ENCODE measurements around the gene PEAK3.

Gene PEAK3

DNA sequence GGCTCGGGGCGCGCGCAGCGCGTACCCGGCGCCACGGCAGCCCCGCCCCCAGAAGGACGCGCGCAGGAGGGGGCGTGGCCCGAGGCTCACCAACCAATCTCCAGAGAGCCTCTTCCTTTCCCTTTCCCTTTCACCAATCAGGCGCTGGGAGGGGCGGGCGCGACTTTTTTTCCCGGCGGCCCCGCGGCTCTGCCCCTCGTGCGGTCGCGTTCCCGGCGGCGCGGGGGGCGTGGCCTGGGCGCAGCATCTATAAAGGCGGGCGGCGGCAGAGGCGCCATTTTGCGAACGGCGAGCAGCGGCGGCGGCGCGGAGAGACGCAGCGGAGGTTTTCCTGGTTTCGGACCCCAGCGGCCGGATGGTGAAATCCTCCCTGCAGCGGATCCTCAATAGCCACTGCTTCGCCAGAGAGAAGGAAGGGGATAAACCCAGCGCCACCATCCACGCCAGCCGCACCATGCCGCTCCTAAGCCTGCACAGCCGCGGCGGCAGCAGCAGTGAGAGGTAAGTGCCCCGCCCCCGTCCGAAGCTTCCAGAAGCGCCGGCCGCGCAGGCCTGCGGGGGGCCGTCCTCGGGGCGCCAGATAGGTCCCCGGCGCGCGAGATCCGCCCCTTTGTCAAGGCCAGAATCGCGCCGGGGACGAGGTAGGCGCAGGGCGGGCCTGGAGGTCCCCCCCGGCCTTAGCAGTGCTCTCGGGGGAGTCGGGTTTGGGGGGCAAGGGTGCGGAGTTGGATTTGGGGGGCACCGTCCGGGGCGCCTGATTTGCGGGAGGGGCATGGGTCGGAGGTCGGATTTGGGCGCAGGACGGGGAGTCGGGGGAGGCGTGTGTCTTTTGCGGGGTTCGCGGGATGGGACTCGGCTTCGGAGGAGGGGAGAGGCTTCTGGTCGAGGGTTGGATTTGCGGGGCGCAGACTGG is 12.5 kb downstream of the PEAK3 start:
- peak; percentile 70 for DNase-seq

DNA sequence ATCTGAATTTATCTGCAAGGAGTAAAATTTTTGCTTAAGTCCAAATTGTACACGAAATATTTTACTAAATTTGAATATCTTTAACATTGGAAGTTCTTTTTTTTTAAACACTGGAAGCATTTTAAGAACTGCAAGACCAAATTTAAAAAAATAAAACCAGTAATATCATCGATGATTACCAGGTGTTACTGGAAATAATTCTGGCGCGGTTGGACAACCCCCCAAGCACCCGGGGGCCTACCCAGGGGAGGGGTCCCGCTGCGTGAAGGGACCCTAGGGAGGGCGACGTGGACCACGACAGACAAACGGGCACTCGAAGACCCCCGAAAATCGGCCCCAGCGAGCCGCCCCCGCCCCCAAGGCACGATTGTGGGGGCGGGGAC is 13.1 kb downstream of the PEAK3 start:
- DNase-seq: no peak

GRCh38 chr19:2268480-2268830 is 13.5 kb downstream of the PEAK3 start:
- DNase-seq: no peak

GRCh38 chr19:2266183-2266993 is 15.6 kb downstream of the PEAK3 start:
- DNase-seq: no peak

- no peak for DNase-seq
Observed at GRCh38 chr19:2261438-2262172, 20.4 kb downstream of the PEAK3 start.

DNA sequence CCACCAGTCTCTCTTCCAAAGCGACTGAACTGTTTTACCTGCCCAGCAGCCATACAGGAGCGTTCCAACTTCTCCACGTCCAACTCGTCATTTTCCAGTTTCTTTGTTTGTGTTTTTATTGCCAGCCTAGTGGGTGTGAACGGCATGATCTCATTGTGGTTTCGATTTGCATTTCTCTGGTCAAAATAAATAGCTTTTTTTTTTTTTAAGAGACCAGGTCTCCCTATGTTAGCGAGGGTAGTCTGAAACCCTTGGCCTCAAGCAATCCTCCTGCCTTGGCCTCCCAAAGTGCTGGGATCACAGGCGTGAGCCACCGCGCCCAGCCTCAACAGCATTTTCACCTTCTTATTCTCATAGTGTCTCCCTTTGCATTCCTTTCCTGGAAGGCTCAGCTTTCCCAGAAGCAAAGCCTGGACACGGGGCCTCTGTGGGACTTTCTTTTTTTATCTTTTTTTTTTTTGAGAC is 21.6 kb downstream of the PEAK3 start:
- DNase-seq: no peak

DNA sequence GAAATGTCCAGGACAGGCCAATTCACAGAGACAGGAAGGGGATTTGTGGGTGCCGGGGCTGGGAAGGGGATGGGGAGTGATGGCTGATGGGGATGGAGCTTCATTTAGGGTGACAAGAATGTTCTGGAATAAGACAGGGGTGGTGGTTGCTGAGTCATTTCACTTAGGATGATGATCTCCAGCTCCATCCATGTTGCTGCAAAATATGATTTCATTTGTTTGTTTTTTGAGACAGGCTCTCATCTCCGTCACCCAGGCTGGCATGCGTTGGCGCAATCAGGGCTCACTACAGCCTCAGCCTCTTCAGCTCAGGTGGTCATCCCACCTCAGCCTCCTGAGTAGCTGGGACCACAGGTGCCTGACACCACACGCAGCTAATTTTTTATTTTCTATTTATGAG is 22.6 kb downstream of the PEAK3 start:
- no peak for DNase-seq

DNA sequence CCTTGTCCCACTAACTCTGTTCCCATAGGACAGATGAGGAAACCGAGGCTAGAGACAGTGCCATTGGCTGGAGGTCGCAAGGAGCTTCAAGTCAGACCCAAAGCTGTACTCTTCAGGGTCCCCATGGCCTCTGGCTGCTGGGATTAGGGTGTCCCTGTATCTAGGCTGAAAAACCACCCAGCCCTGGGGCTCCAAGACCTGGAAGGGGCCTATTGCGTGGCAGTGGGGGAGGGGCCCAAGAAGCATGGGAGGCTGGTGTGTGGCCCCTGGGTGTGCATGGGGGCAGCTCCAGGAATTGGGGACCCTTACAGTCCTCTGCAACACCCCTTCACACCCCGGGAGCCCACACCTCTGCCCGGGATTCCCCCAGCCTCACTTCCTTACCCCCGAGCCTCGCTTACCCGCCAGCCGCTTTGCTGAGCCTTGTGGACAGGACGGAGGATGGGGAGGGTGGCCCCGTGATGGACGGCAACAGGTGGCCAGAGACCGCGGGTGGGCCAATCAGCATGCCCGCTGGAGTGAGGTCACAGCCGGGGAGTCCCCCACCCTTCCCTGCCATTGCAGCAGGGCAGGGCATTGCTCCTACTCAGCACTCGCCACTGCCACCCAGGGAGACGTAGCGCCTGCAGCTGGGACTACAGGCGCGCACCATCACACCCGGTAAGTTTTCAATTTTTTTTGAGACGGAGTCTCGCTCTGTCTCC is 25.8 kb downstream of the PEAK3 start, which contains the start of gene JSRP1:
JSRP1 (minus strand) TSS at position 436 of the 704 bp plus-strand sequence. CDS start 1,103 bp downstream, outside the sequence.
- no peak for DNase-seq

DNA sequence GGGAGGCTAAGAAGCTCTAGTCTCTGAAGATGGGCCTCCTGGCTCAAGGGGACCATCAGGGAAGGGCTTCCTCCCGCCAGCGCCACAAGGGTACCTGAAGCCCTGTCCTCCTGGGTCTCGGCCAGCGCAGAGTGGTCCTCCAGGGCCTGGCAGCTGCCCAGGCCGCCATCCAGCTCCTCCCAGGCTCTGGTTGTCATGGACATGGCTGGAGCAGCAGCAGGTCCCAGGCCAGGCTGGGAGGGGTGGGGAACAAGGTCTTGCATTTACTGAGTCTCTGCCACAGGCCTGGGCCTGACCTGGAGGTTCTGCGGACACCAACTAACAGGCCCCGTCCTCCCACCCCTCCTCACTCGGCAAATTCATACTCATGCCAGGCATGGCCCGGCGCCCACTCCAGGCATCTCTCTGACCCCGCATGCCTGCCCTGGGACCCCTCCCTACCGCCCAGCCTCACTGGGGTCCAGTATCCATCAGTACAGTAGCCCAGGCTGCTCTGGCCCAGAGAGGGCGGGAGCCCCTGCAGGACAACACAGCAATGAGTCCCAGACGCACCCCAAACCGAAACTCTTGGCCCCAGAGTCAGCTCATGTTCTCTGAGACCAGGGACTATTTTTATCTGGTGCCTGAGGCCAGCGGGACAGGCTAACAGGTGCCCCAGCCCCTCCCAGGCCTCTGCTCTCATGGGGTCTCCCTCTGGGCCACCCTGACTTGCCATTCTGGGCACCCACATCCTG is 26.7 kb downstream of the PEAK3 start:
- DNase-seq: no peak

GRCh38 chr19:2254064-2254872 is 27.7 kb downstream of the PEAK3 start:
- DNase-seq: no peak

- no peak for DNase-seq
Observed at GRCh38 chr19:2253106-2254063, 28.6 kb downstream of the PEAK3 start.

- no peak for DNase-seq
Observed at GRCh38 chr19:2252797-2253105, 29.2 kb downstream of the PEAK3 start.

GRCh38 chr19:2252055-2252796 is 29.7 kb downstream of the PEAK3 start:
- DNase-seq: no peak

- DNase-seq: no peak
Observed at GRCh38 chr19:2251106-2252054, 30.6 kb downstream of the PEAK3 start.

DNA sequence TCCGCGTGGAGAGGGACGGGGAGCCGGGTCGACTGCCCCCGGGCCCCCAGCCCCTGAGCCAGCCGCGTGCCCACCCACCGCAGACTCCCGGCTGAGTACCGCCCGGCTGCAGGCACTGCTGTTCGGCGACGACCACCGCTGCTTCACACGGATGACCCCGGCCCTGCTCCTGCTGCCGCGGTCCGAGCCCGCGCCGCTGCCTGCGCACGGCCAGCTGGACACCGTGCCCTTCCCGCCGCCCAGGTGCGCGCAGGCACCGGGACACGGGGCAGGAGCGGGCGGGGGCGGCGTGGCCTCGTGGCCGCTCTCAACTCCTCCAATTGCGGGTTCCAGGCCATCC is 31.2 kb downstream of the PEAK3 start:
- no peak for DNase-seq

- no peak for DNase-seq
Observed at GRCh38 chr19:2249880-2250765, 31.9 kb downstream of the PEAK3 start.

Measured in NCI-H510A (cell line).